HG03575 (cell line): ENCODE data around the gene CCDC61.

Experiments
- ATAC-seq: cut with Tn5 transposase; IDR thresholded peaks from one replicate; pipeline ENCODE4 v1.9.1; 2021; ENCODE audit not compliant: unreplicated experiment, insufficient number of reproducible peaks, low FRiP score; ENCODE audit errors: extremely low read depth

Gene CCDC61

DNA sequence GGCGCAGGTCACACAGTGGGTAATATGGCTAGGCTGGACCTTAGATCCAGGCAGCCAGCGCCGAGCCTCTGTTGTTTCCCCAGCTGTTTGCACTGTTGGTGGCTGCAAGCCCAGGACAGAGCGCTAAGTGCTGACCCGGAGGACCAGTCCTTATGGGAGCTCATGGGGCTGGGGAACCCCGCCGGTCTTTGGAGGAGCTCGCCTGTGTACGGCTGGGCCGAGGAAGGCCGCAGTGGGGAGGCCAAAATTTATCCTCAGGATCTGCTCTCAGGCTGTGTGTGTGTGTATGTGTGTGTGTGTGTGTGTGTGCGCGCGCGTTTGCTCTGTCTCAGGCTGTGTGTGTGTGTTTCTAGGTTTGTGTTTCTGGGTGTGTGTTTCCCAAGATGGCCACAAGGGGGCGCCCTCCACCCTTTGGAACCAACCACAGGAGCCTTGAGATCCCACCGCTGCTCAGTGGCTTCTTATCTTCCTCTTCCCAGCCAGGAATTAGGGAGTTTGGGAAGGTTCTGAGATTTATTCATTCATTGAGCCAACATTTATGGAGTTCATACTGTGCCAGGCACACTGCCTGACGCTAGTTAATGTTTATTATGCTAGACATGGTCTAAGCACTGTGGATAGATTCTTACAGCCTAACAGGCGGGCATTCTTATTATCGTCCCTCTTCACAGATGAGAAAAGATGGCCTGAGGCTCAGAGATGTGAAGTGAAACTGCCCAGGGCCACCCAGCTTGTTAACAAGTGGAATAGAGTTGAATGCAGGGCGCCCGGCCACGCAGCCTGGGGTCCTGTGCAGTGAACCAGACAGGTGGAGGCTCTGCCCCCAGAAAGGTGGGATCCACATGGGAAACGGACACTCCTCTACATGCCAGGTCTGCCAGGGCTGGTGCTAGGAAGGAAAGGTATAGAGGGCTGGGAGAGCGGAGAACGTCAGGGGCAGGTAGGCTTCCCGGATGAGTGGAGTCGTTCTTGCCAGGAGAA, 14.6 kb downstream of the CCDC61 start:
- ATAC-seq = no peak

DNA sequence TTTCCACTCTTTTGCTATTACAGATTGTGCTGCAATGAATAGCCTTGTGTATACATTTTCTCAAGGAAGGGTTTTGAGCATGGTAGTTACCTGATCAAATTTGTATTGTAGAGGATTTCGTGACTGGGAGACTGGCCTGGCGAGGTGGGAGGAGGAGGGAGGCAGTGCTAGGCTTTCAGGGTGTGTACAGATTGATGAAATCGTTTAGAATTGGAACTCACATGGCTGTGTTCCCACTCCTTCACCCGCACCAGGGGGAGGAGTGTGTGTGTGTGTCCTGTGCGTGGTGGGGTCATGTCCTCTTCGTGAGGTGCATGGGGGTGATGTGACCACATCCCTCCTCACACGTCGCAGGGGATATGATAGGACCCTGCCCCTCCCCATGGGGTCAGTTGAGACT, 19.3 kb downstream of the CCDC61 start:
- ATAC-seq = no peak

DNA sequence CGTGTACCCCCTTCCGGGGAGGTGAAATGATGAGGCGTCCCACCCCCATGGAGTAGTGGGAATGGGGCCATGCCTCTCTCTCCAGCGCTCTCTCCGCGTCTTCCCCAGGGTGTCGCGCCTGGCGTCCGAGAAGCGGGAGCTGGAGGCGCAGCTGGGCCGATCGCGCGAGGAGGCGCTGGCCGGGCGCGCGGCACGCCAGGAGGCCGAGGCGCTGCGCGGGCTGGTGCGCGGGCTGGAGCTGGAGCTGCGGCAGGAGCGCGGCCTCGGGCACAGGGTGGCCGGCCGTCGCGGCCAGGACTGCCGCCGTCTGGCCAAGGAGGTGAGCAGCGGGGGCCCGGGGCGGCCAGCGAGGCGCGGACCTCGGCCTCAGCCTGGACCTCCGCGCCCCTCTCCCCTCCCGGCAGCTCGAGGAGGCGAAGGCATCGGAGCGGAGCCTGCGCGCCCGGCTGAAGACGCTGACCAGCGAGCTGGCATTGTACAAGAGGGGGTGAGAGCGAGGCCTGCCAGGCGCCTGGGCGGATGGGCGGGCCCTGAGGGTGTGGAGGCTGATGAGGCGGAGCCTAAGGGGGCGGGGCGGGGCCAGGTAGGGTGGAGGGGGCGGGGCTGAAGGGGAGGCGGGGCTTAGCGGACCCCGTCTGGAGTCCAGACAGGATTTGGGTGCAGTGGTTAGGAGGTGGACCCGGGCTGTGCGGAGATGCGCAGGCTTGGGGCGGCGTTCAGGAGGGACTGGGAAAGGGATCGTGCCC, 19.8 kb downstream of the CCDC61 start:
- ATAC-seq = no peak

DNA sequence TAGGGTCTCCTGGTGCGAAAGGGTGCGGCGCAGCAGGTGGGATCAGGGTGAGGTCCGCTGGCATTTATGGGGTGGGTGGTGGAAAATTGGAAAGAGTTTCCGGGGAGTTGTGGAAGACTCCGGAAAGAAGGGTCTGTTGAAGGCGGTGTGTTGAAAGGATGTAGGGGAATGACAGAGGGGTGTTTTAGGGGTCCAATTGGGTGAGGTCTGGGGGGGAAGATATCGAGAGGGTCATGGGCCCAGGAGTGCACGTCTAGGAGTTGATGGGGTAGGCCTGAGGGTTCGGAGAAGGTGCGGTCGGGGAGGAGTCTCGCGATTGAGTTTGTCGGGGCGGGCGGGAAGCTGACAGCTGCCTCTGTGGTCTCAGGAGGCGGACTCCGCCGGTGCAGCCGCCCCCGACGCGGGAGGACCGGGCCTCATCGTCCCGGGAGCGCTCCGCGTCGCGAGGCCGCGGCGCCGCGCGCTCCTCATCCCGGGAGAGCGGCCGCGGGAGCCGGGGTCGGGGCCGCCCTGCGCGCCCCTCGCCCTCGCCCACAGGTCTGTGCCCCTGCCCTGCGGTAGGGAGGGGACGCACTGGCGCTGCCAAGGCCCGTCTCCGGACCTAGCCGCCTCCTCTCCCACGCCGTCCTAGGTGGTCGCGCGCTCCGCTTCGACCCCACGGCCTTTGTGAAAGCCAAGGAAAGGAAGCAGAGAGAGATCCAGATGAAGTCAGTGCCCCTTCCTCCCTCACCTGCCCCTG, 20.6 kb downstream of the CCDC61 start:
- ATAC-seq = no peak

DNA sequence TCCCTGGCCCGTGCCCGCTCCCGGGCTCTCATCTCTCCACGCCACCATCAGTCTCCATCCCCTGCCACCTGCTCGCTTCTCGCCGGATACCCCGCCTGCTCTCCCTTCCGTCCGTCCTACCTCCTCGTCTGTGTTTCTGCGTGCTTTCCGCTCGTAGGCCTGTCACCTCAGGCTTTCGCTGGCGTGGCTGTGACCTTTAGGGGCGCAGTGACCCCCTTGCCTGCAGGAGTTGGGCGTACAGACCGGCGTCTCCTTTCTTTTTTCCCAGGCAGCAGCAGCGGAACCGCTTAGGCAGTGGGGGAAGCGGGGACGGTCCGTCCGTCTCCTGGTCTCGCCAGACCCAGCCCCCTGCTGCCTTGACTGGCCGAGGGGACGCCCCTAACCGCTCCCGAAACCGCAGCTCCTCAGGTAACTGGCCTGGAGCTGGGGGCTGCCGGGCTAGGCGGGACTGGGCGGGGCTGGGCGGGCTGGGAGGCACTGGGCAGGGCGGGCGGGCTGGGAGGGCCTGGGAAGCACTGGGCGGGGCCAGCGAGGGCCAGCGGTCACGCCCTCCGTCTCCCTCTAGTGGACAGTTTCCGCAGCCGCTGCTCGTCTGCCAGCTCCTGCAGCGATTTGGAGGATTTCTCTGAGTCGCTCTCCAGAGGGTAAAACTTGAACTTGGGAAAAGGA, 21.3 kb downstream of the CCDC61 start:
- ATAC-seq = no peak

DNA sequence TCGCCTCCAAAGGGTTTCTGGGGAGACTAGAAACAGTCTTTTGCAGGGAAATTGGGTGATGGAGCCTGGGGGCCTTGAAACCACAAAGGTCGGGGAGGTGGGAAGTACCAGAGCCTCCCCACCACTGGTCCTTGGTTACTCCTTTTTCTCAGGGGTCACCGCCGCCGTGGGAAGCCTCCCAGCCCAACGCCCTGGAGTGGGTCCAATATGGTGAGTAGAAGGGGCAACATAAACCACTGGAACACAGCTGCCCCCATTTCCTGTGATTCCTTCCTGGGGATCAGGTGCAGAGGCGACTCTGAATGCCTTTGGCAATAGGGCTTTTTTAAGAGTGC, 21.8 kb downstream of the CCDC61 start:
- no peak for ATAC-seq

DNA sequence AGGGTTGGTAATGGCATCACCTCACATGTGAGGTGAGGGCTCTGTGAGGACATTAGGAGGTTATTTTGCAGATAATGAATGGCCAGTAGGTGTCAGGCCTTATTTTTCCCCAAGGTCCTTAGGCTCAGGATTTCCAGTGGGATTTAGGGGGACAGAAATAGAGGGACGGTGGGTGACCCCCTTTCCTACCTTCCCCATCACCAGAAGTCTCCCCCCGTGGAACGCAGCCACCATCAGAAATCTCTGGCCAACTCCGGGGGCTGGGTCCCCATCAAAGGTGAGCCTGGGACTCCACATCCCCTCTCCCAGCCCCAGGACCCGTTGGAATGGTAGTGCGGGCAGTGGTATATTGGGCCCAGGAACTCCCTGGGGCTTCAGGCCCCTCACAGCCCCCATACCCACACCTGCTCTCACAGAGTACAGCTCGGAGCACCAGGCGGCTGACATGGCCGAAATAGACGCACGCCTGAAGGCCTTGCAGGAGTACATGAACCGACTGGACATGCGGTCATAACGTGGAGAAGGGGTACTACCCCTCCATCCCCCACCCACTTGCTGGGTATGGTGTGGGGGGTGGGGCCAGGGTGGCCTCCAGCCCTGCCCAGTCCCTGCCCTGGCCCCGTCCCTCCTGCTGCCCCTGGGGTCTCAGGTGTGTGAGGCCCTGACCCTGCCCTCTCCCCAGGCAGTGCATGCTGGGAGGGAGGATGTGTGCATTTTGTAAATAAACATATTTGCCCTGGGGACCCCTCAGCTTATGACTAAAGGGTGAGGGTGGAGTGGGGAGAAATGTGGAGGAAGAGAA, 22.8 kb downstream of the CCDC61 start:
- ATAC-seq = no peak

DNA sequence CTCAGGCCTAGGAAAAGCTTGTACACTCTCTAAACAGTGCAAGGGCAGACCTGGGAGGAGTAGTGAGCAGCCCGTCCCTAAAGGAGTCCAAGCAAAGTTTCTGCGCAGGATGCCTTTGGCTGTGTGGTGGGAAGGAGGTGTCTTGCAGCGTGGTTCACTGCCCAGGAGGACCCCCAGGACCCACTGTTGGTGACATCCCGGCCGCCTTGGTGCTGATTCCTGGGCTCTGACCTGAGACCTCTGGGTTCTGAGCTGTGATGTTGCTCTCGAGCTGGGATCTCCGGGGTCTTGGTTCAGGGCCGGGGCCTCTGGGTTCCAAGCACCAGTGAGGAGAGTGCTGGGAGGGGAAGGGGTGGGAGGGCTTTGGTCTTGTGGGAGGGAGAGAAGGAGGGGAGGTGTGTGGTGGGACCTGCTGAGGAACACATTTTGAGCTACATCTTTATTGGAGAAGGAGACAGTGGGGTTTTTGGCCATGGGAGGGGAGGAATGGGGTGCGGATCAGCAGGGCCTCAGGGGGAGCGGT, 23.5 kb downstream of the CCDC61 start:
- no peak for ATAC-seq

DNA sequence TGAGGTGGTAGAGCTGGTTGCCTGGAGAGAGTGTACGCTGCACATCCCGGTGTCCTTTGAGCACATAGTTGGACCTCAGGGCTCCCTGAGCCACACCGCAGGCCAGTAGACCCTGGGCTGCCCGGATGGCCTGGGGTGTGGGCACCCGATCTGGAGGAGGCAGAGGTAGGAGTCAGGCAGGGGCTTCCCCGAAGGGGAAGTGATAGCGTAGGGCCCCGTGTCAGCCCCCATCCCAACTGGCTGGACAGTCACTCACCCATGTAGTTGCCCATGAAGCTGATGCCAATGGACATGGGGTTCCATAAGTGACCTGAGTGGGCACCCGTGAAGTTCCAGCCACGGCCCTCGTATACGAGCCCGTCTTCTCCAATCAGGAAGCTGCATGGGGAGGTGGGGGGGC, 24.0 kb downstream of the CCDC61 start:
- no peak for ATAC-seq

DNA sequence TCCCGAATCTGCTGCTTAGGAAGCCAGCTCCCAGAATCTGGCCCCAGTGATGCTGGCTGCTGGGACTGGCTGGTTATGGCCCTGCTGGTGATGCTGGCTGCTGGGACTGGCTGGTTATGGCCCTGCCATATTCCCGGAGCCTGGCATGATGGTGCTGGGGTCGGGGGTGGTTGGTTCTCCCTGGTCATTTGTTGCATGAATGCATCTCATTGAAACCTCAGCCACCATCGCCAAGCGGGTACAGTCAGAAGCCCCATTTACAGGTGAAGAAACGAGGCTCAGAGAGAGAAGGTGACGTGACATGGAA, 25.5 kb downstream of the CCDC61 start:
- no peak for ATAC-seq

DNA sequence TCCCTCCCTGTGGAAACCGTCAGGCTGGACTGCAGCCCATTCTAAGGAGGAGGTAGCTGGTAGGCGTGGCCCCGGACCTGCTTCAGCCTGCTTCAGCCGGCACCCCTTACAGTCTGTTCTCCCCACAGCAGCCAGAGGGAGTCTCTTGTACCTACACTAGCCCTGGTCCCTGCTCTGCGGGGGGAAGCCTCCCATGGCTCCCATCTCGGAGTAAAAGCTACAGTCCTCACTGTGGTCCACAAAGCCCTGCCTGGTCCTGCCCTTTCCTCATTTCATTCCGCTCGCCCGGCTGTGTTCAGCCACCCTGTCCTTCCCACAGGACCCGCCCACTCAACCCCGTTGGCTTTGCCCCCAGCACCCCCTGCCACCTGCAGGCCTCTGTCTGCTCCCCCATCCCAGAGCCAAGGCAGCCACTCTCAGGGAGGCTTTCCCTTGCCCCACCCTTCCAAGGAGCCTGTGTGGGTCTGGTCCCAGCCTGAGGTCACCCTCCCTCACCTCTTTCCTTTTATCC, 26.3 kb downstream of the CCDC61 start:
- ATAC-seq = no peak

DNA sequence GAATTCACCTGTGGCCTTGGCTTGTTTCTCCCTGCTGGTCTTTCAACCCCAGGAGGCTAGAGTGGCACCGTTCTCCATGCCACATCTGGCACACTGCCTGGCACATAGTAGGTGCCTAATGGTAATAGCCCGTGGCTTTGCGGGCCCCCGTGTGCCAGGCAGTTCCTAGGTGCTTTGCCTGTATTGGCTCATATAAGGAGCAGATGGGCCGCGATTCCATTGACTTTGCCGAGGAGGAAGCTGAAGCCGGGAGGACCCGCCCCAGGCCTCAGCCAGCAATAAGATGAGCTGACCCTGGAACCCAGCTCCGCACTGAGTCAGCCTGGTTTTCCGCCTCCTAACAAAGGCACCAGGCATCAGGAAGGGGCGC, 26.8 kb downstream of the CCDC61 start:
- no peak for ATAC-seq

DNA sequence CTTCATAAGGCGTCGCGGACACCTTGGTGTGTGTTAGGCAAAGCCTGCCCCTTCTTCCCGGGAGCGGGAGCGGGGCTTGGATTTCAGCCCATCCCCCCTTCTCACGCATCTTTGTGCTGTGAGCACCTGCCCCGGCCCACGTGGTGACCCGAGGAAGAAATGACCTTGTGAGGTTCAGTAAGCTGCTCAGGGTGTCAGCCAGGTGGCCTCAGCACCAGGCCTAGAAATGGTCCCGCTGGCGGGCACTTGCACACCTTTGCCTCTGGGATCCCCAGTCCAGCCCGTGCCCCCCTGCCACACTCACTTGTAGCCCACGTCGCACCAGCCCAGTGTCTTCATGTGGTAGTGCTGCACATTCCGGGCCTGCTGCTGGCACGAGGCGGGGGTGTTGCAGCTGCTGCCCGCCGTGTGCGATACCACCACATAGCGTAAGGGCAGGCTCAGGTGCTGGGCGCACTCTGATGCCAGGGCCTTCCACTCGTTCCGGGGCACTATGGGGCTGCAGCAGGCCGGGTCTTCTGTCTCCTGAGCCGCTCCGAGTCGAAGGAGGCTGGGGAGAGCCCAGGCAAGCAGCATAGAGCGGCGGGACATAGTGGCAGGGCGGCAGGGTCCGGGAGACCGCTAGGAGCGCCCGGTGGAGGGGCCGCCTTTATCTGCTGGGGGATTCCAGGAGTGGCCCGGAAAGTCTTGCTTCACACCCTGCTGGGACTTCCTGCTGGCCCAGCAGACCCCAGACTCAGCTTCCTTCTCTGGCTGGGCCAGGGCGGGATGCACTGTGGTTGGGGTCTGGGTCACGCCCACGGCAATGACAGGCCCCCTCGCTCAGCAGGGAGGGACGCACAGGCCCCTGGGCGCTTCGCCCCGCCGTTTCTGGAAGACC, 27.4 kb downstream of the CCDC61 start, which contains the start of gene PGLYRP1:
TSS of gene PGLYRP1 (minus strand) at position 623 of the 880 bp plus-strand sequence. CDS start at position 591, 32 bp downstream.
- ATAC-seq = no peak

DNA sequence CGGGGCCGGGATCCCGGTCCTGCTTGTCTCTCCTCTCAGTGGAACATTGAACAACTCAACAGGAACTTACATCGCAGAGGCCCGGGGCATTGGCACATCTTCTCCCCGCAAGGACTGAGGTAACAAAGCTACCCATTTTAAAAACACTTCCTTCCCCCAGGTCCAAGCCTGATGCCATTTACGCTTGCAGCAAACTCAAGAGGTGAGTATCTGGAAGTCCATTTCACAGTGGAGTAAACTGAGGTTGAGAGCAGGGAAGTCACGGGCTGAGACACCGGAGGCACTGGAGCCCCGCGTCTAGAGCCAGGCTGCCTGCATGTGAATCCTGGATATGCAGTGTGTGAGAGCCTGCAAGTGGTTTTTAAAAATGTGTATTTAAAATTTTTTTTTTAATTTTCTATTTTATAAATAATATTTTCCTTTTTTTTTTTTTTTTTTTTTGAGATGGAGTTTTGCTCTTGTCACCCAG, 28.1 kb downstream of the CCDC61 start:
- no peak for ATAC-seq

DNA sequence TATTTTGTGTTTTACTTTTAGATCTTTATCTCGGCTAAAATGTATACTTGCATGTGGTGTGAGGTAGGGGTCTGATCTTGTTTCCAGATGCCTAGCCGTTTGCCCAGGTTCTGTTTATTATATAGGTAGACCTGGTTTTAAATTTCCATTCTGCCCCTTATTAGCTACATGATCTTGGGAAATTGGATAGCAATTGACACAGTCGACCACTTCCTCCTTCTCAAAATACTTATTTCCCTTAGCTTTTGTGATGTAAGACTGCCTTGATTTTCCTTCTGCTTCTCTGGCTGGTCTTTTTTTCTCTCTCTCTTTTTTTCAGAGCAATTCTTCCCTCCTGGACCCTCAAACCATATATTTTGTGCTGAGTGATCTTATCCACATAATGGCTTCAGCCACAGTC, 30.6 kb downstream of the CCDC61 start:
- ATAC-seq = no peak

DNA sequence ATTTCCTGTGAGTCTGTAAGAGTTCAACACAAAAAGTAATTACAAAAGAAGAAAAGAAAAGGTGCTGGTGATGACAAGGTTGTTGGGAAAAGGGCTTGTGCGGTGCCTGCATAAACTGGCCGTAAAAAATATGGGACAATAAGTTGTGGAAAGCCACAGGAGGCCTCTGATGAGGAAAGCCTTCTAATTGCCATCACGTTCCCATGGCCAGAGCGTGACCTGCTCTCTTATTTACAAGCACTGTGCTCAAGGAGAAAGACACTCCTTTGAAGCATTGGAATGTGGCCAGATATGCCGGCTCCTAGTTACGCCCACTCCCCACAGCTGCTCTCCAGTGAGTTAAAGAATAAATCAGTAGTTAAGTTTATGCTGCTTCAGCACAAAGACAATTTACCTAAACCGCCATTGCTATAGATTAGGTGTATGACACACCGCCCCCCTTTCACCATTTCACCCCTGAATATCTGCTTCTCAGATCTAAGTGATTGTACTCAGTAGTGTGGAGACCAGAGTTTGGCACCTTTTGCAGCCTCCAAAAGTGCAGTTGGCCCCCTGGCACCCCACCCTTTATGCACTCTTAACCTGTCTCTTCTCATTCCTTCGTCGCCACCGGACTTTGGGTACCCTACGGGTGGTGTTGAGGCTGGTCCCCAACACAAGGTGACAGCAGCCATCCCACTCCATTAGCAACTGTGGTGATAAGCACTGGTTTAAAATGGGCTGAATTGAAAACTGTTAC, 35.7 kb downstream of the CCDC61 start:
- ATAC-seq = no peak
